Non-pigmented ciliary epithelial cell (primary cell): ENCODE results near the gene NKAIN2.
A peak's percentile ranks its signal among the peaks of the same experiment; 100 is the strongest.

Experiments used
- DNase-seq: peaks from one replicate; pipeline ENCODE4 v3.0.0-alpha.2; 2010; ENCODE audit warnings: low read depth

NKAIN2 gene

DNA sequence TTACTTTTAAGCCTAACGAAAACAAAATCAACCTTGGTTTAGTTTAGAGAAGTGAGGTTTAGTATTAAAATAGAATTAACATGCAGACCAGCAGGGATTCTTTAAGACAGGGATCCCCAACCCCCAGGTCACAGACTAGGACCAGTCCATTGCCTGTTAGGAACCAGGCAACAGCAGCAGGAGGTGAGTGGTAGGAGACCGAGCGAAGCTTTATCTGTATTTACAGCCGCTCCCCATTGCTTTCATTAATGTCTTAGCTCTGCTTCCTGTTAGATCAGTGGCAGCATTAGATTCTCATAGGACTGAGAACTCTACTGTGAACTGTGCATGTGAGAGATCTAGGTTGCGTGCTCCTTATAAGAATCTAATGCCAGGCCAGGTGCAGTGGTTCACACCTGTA lies 225.9 kb downstream of the NKAIN2 start:
- DNase-seq: no peak

DNA sequence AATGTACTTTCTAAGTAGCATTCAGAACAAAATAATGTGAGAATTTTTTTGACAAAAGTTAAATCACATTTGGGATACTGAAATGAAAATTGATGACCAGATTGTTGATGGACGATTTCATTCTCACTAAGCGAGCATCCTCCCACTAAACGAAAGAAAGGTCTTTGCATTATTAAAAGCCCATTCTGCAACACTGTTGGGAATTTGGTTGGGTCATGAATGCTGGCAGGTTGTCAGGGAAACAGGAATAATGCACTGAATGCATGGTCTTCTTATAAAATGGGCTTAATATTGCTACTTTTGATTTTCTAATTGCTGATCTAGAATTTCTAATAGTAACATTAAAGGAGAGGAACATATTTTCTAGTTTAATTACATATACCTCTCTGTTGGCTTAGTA lies 229.8 kb downstream of the NKAIN2 start:
- DNase-seq: no peak

DNA sequence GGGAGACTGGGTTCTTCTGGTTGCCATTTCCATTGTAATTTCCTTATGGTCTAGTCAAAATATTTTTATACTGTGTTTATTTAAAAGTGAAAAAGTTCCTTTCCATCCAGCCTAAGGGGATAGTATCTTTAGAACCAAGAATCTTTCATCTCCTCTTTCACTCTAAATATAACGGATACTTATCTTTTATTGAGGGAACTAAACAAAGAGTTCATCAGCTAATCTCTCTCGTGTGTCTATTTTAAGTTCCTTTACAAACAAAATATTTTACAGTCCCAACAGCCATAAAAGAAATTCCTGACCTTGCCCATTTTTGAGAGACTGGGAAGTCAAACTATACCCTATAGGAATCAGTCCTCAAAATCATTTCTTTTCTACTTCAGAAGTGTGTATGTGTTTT lies 232.7 kb downstream of the NKAIN2 start:
- DNase-seq: no peak

DNA sequence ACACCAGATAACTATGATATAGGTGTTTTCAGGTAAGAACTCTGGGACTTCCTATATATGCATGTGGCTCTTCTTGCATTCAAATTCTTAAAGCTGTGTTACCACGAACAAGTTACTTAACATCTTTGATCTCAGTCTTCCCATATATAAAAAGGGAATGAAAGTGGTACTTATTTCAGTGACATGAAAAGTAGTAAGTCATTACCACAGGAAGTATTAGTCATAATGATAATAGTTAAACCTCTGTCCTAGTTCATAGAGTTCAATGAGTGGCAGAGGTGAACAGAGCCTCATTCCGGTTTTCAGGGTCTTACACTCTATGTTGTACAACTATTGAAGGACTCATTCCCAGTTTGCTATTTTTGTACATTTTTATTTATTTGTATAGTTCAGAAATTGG lies 237.0 kb downstream of the NKAIN2 start:
- no peak for DNase-seq

DNA sequence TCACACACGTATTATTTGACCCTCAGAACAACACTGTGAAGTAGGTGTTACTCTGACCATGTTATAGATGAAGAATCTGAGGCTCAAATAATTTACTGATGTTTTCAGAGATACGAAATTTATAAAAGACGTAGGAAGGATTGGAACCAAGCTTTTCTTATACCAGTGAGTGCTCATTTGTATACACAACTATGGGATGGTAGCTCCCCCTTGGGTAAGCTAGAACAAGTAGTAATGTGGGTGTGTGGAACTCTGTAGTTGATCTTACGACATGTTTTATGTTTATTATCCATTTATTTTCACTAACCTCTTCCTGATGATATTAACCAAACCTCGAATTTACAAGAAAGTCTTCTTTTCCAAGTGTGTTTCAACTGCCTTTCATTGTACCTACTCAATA lies 248.5 kb downstream of the NKAIN2 start:
- DNase-seq: no peak

- no peak for DNase-seq
Measured at GRCh38 chr6:124053315-124053714, 249.7 kb downstream of the NKAIN2 start.

DNA sequence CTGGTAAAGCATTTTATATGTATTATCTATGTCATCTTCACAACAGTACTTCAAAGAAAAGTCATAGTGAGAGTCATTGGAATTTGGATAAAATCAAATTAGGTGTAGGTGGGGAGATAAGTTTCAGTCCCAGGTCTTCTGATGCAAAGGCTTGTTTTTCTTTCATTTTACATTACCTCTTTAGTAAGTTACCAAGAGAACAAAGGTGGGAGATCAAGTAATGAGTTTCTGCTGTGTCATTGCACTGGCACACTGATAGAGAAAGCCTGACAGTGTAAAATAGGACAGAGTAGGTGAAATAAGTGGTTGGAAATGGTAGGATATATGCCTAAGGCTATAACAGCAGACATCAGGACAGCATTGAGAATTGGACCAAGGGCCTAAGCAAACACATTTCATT lies 250.4 kb downstream of the NKAIN2 start:
- DNase-seq: no peak

DNA sequence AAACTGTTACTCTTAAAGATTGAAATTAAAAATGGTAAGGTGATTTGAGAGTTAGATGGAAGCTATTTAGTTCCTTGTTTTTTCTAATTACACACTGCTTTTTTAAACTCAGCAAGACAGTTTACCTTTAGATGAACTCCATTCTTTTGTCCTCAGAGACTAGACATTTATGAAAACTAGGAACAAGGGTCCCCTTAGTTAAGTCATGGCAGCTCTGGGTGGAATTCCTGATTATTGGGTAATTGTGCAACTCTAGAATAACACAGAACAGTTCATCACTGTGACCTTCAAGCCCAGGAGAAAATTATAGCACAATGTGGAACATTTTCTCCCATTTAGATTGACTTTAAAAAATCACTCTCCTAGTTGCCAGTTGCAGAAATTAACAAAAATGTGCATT lies 251.7 kb downstream of the NKAIN2 start:
- no peak for DNase-seq

DNA sequence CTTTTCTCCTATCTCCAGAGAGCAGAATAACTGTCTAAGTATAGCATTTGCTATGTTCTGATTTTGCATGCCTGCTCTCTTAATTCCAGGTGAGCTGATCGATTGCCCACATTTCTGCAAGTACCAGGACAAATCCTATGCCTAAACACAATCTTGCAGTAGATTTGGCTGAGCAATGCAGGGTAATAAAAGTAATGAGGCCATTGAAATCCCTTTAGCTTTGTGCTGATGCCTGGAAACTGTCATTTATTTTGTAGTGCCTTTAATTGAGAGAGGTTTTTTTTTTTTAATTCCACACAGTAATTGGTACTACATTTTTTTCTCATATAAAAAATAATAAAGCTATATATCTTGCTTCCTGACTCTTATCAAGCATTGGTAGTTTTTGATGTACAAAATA lies 252.3 kb downstream of the NKAIN2 start:
- DNase-seq: no peak

- no peak for DNase-seq
Measured at GRCh38 chr6:124056407-124057334, 253.0 kb downstream of the NKAIN2 start.

GRCh38 chr6:124057461-124057860 lies 253.8 kb downstream of the NKAIN2 start:
- no peak for DNase-seq

- DNase-seq: no peak
Measured at GRCh38 chr6:124064317-124065113, 260.9 kb downstream of the NKAIN2 start.

- DNase-seq: no peak
Measured at GRCh38 chr6:124066269-124066668, 262.6 kb downstream of the NKAIN2 start.

DNA sequence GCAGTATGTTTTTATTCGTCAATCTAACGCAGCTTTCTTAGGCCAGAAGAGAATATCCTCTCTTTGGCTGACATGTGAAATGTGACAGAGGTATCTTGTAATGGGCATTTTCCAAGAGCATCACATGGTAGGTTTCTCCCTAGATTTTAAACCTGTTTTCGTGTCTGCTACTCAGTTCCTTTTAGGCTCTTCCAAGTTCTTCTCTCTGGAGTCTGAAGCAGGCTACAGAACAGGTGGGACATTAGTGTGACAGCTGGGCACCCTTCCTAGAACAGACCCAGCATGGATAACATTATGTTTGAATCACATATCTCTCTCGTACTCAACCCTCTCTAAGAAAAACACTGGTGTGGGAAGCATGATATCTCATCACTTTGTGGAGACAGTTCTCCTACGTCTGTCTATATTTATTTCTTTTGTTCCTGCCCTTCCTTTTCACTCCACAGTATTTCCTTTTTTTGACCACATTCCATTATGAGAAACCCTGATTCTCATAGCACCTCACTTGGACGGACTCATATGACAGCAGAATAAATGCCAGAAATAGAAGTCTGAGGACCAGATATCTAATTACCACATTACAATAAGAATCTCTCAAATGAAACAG lies 263.4 kb downstream of the NKAIN2 start:
- no peak for DNase-seq

DNA sequence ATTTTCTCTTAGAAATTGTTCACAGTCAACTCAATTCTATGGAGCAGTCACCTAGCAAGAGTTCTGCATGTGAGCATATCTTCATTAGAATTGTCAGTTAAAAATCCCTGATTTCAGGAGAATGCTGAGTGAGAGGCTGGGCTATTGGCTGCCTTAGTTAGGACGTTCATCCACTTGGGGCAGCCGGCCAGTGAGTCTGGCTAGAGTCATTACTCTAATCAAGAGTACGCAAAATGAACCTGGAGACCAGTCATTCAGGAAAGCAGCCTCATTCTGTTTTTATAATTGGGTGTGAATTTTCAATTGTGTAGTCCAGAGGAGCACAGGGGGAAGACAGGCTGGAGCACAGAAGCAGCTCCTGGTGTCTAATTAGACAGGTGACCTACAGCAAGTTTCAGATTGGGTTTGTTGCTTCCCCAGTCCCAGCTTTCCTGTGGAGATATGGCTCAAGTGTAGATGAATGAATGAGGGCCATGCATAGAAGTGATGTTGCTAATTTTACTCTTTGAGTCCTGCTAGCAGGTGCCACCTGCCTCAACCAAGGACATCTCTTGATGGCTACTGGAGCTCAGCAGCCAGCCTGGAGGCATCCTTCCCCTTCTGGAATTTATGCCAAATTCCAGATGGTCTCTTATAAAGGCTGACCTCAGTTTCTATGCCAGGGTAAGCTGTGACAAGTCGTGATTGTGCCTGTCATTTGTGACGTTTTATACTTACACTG lies 265.7 kb downstream of the NKAIN2 start:
- DNase-seq: no peak

DNA sequence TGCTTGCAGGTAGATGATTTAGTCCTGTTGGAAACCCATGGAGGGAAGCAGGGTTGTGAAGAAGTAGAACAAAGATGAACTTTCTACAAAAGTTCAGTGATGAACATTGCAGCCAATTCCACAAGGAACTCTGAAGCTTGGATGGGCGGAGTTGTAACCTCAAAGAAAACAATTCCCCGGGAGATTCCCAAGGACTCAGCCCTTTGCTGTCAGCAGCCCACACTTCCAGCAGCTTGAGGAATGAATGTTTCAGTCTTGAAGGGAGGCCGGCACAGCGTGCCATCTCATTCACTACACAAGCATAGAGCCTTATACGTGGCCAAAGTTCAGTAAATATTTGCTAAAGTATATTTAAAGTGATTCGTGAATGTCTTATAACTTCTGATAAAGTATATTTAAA lies 269.4 kb downstream of the NKAIN2 start:
- peak; percentile 26 for DNase-seq

GRCh38 chr6:124073820-124074587 lies 270.3 kb downstream of the NKAIN2 start:
- DNase-seq: no peak

DNA sequence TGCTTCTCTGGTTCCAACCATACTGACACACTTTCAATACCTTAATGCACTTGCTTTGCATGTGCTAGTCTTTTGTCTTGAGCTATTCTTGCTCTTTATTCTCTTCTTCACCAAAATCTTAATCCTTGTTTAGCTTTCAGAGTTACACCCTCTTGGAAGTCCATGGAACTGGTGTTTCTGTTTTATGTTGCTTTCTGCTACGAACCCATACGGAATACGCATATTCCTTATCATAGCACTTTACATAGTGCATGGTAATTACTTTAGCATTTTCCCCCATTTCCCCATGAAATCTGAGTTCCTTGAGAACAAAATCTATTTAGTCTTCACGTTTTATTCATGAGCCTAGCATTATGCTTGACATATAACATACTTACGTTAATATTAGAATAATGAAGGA lies 270.9 kb downstream of the NKAIN2 start:
- no peak for DNase-seq

- DNase-seq: no peak
Measured at GRCh38 chr6:124076336-124077048, 272.8 kb downstream of the NKAIN2 start.

DNA sequence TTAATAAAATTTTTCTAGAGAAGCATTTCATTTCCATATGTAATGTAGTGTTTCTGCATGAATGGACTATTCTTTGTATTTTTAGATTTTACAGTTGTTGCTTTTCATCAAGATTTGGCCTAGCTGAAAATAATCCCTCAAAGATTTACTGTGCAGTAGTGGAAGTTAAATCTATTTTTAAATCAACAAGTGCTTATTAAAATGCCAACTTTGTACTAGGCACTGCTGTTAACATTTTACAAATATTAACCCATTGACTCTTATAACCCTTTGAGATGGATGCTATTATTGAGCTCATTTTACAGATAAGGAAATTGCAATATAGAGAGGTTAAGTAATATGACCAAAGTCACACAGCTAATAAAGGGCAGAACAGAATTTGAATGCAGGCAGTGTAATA lies 274.5 kb downstream of the NKAIN2 start:
- no peak for DNase-seq

DNA sequence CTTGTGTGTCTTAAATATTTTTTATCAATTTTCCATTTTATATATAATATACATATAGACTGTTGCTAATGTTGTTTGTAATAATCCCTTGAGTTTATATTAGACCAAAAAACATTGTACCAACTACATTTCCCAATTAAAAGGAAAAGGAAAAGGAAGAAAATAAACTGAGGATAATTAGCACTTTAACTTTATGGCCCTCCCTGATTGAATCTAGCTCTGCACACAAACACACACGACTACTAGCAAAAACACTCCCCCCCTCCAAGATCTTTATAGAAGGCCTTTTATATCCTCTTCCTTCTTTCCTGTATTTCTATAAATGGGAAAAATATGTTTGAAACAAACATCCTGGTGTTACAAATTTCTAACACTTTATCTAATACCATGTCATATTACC lies 276.8 kb downstream of the NKAIN2 start:
- DNase-seq: no peak
